Caco-2 (cell line): Measurements from ENCODE around the gene SFTA2. TPM values are rescaled to one million over a fixed set of nuclear protein-coding genes. Genes with fewer than 3 reads are reported as not detected.

ENCODE experiments used
- BruUV-seq: library from RNA; stranded (reverse); fragments of 400-500 nt; replicated peaks from 2 replicates; lab custom pipeline; 2021; lab: Mats Ljungman, UMichigan
- CTCF ChIA-PET: fragments of 300-600 bp; sonication (Branson Sonifier 250); formaldehyde crosslinking; loops from one replicate; lab custom pipeline; 2022; ENCODE audit warnings: antibody characterized with exemption; lab: Charles Lee
- POLR2A ChIA-PET: fragments of 300-600 bp; sonication (Branson Sonifier 250); formaldehyde crosslinking; loops from one replicate; lab custom pipeline; 2022; ENCODE audit warnings: antibody characterized with exemption; lab: Charles Lee
- DNase-seq, 2 experiments: peaks; one replicate each; pipeline versions ENCODE4 v3.0.0 to v3.0.0-alpha.2; 2020 to 2022
- H3K27me3 ChIP-seq: replicated peaks from 2 replicates; pipeline ENCODE4 v1.6.0; 2011; ENCODE audit warnings: low read length; ENCODE audit not compliant: control insufficient read depth, insufficient read depth
- H3K36me3 ChIP-seq: 2 replicates; pipeline ENCODE4 v1.5.1; 2011; ENCODE audit warnings: low read length; ENCODE audit not compliant: control insufficient read depth, insufficient read depth
- H3K4me1 ChIP-seq: fragments of 250-450 bp; sonication (Bioruptor Pico); 2 replicates; pipeline ENCODE4 v1.5.1; 2020; ENCODE audit warnings: mild to moderate bottlenecking
- H3K4me3 ChIP-seq: 2 replicates; pipeline ENCODE4 v1.5.1; 2011; ENCODE audit warnings: low read depth, mild to moderate bottlenecking, control low read depth, low read length
- H3K9me3 ChIP-seq: fragments of 250-450 bp; sonication (Bioruptor Pico); 2 replicates; pipeline ENCODE4 v1.5.1; 2020; ENCODE audit warnings: mild to moderate bottlenecking, moderate library complexity
- H3K27ac Mint-ChIP-seq: one replicate; pipeline ENCODE4 v1.8.0; 2022; ENCODE audit warnings: mixed read lengths; ENCODE audit not compliant: unreplicated experiment
- H3K27me3 Mint-ChIP-seq: one replicate; pipeline ENCODE4 v1.8.0; 2022; ENCODE audit warnings: mixed read lengths; ENCODE audit not compliant: insufficient read depth, unreplicated experiment
- H3K36me3 Mint-ChIP-seq: one replicate; pipeline ENCODE4 v1.8.0; 2022; ENCODE audit warnings: mild to moderate bottlenecking, mixed read lengths; ENCODE audit not compliant: insufficient read depth, unreplicated experiment
- H3K4me1 Mint-ChIP-seq: one replicate; pipeline ENCODE4 v1.8.0; 2022; ENCODE audit warnings: low read depth, mixed read lengths; ENCODE audit not compliant: unreplicated experiment
- H3K4me3 Mint-ChIP-seq: one replicate; pipeline ENCODE4 v1.8.0; 2022; ENCODE audit warnings: mild to moderate bottlenecking, moderate library complexity, mixed read lengths; ENCODE audit not compliant: unreplicated experiment
- H3K9me3 Mint-ChIP-seq: one replicate; pipeline ENCODE4 v1.8.0; 2022; ENCODE audit warnings: mixed read lengths; ENCODE audit not compliant: unreplicated experiment
- CTCF ChIP-seq, 2 experiments: fragments of 200-600 bp in 1 of 2; IDR thresholded peaks; 1 replicate in 1 of 2; 2 replicates in 1 of 2; pipeline versions ENCODE4 v1.5.1 to v1.8.0; 2011 to 2022; ENCODE audit warnings: antibody characterized with exemption in 1 of 2, control low read depth in 1 of 2, inconsistent platforms in 1 of 2, low read depth in 1 of 2, low read length in 1 of 2, mild to moderate bottlenecking in 1 of 2, moderate library complexity in 1 of 2; ENCODE audit not compliant: insufficient read depth in 1 of 2, severe bottlenecking in 1 of 2, unreplicated experiment in 1 of 2
- intact Hi-C: fragments of 100-400 bp; cut with micrococcal nuclease; formaldehyde crosslinking; loops from one replicate; pipeline ENCODE4 v1.10.0; 2022; ENCODE audit not compliant: unreplicated experiment
- total RNA-seq: library from RNA; stranded (reverse); gene quantifications from 2 replicates; pipeline ENCODE4 v1.2.3, GENCODE V29; 2022

Gene SFTA2
- total RNA-seq, 1 experiment from 2014 or later, result 9.6 TPM

DNA sequence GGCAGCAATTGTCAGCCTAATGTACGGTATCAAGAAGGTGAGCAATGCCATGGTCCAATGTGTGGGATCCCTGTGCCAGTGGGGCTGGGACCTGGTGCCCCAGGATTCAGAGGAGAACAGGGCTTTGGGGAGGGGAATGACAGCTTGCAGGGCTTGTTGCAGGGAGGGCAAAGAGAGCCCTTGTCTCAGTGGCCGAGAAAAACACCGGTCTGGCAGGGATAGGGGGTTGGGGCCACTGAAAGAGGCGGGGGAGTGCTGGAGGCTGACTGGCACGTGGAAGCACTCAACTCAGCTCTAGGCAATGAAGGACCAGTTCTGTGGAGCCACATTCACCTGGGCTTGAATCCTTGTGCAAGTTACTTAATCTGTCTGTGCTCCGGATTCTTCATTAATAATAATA lies 5.3 kb upstream of the SFTA2 start:
- no peak for TF ChIP-seq CTCF (IDR thresholded peaks at IDR 0.05; ENCODE audit: insufficient read depth in 1 of 2, low read depth in 1 of 2, low read length in 1 of 2, severe bottlenecking in 1 of 2, unreplicated experiment in 1 of 2)
- ChIA-PET CTCF (no interaction called here), POLR2A (no interaction called here)
- intact Hi-C loops, result no loop called here
- DNase-seq, result no peak
- Mint-ChIP-seq H3K4me1 (peaks cover 32% of the 10 kb centered on the region), H3K4me3 (no peak overlapping the region), H3K36me3 (no peaks in the 10 kb centered on the region), H3K27me3 (no peaks in the 10 kb centered on the region), H3K9me3 (peaks cover 8% of the 10 kb centered on the region), H3K27ac (no peak overlapping the region)
- no TSS peak for BruUV-seq
- peaks cover 24% of the 10 kb centered on the region for H3K4me1 ChIP-seq
- no peaks in the 10 kb centered on the region for H3K36me3 ChIP-seq
- no peaks in the 10 kb centered on the region for H3K9me3 ChIP-seq
- no peak overlapping the region for H3K4me3 ChIP-seq
- H3K27me3 ChIP-seq, result no peaks in the 10 kb centered on the region

DNA sequence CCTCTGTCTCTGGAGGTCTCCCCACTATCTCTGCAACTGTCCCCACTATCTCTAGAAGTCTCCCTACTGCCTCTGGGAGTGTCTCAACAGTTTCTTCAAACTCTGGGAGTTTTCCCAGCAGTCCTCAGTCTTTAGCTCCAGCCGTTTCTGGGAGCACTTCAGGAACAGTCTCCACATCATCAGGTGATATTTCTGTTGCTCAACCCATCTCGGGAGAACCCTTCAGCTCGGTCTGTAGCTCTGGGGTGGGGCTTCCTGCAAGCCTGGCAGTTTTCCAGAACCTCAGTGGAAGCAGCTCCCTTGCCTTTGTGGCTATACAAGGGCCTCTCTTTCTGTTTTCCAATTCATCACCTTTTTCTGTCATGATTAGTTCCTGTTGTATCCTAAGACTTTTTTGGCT lies 3.0 kb upstream of the SFTA2 start:
- Histone ChIP-seq H3K9me3 (no peaks in the 10 kb centered on the region), H3K4me3 (no peak overlapping the region), H3K4me1 (peaks cover 24% of the 10 kb centered on the region), H3K27me3 (no peaks in the 10 kb centered on the region), H3K36me3 (no peaks in the 10 kb centered on the region)
- no peak for TF ChIP-seq CTCF (IDR thresholded peaks at IDR 0.05; ENCODE audit: insufficient read depth in 1 of 2, low read depth in 1 of 2, low read length in 1 of 2, severe bottlenecking in 1 of 2, unreplicated experiment in 1 of 2)
- POLR2A ChIA-PET, result no interaction called here
- H3K4me3 Mint-ChIP-seq, result no peak overlapping the region
- H3K36me3 Mint-ChIP-seq, result no peaks in the 10 kb centered on the region
- H3K27ac Mint-ChIP-seq, result peak overlapping the region; percentile 91
- CTCF ChIA-PET, result no interaction called here
- intact Hi-C loops, result no loop called here
- H3K9me3 Mint-ChIP-seq, result peaks cover 8% of the 10 kb centered on the region
- DNase-seq, result no peak
- H3K4me1 Mint-ChIP-seq, result peaks cover 36% of the 10 kb centered on the region
- no TSS peak for BruUV-seq
- no peaks in the 10 kb centered on the region for H3K27me3 Mint-ChIP-seq

DNA sequence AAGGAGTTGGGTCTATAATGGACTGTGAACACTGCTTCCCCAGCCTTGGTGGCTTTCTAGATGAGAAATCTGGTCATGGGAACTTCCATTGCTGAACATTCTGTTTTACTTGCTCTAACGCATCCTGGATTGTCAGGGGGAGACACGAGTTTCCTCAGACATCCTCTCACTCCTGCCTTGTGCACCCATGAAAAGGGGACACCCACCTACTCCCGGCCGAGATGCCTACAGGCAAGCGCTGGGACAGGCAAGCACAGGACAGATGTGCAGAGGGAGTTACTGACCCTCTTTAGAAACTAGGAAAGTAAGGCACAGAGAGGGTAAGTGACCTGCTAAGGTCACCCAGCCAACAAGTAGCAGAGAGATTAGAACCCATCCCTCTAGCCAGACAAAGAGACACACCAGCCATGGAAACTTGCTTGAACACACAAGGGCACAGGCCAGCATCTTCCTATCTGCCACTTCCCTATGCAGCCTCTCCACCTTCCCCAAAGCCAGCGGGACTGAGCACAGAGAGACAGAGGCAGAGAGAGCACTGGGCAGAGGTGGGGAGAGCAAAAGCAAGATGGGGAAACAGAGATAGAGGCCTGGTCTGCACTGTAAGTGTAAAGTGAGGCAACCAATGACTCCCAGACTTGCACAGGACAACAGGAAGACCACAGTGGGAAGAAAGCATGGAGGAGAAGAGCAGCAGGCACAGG lies 845 bp upstream of the SFTA2 start:
- Histone ChIP-seq H3K9me3 (peaks cover 5% of the 10 kb centered on the region; the same call in 1 of the 2 replicates), H3K36me3 (no peaks in the 10 kb centered on the region), H3K27me3 (no peaks in the 10 kb centered on the region), H3K4me1 (peaks cover 21% of the 10 kb centered on the region), H3K4me3 (no peak overlapping the region)
- ChIA-PET CTCF (interaction anchor here (1.5 kb wide), 1 partner anchor 19 kb away, joined by 8 read pairs; the partner anchor contains the start of gene VARS2), POLR2A (no interaction called here)
- DNase-seq, result no peak
- H3K36me3 Mint-ChIP-seq, result no peaks in the 10 kb centered on the region
- H3K9me3 Mint-ChIP-seq, result peaks cover 17% of the 10 kb centered on the region
- no peaks in the 10 kb centered on the region for H3K27me3 Mint-ChIP-seq
- no TSS peak for BruUV-seq
- peak overlapping the region; percentile 91 for H3K27ac Mint-ChIP-seq
- no peak for TF ChIP-seq CTCF (IDR thresholded peaks at IDR 0.05; ENCODE audit: insufficient read depth in 1 of 2, low read depth in 1 of 2, low read length in 1 of 2, severe bottlenecking in 1 of 2, unreplicated experiment in 1 of 2)
- H3K4me3 Mint-ChIP-seq, result no peak overlapping the region
- intact Hi-C loops, result loop anchor here (5.0 kb wide), 1 partner anchor 109 kb away; no protein-coding TSS in a partner anchor
- H3K4me1 Mint-ChIP-seq, result peaks cover 36% of the 10 kb centered on the region
